Measurements from ENCODE around the gene ZNF277.

The ZNF277 gene

GRCh38 chr7:112203365-112203739 is 3.1 kb upstream of the ZNF277 start:
- no peaks in the 10 kb centered on the region for H3K36me3 ChIP-seq (ENCODE audit: control insufficient read depth in 4 of 4, insufficient read depth in 4 of 4, low read length in 3 of 4)
- peaks cover 22 to 33% (median 30%) of the 10 kb centered on the region in 4 experiments for H3K4me1 ChIP-seq (ENCODE audit: control extremely low read depth in 1 of 4, control insufficient read depth in 4 of 4, insufficient read depth in 4 of 4, low read length in 3 of 4)
- ChIA-PET POLR2A (interaction anchor here (0.6 kb wide), 1 partner anchor 770 kb away, joined by 3 read pairs; no protein-coding TSS in a partner anchor), CTCF (interaction anchor here (1.1 to 1.3 kb wide), 5 partner anchors 8 to 275 kb away, joined by 3 to 4 read pairs (median 3); no protein-coding TSS in a partner anchor)
- H3K27ac ChIP-seq (ENCODE audit: insufficient read depth in 1 of 2, low read depth in 1 of 2, low read length in 2 of 2, poor library complexity in 1 of 2, severe bottlenecking in 2 of 2) = no peak overlapping the region
- H3K4me3 ChIP-seq (ENCODE audit: control insufficient read depth in 1 of 7, extremely low read depth in 1 of 7, insufficient read depth in 4 of 7, low read depth in 2 of 7, low read length in 6 of 7) = no peak overlapping the region
- peaks cover 0 to 12% (median 4%) of the 10 kb centered on the region in 5 experiments for H3K27me3 ChIP-seq (replicated peaks in 2 of 5; ENCODE audit: control insufficient read depth in 4 of 5, insufficient read depth in 5 of 5, low read length in 4 of 5)
- WGBS (ENCODE audit: insufficient coverage) = no CpG with 5 or more reads among the region's 4 CpGs
- H3K9me3 ChIP-seq (ENCODE audit: control extremely low read depth in 1 of 5, control insufficient read depth in 4 of 5, insufficient read depth in 2 of 5, low read depth in 1 of 5, low read length in 4 of 5) = peaks cover 0 to 2% (median 0%) of the 10 kb centered on the region in 5 experiments
- no peak for DNase-seq

GRCh38 chr7:112204499-112205342 is 1.8 kb upstream of the ZNF277 start:
- ChIA-PET CTCF (interaction anchor here (0.7 to 2.3 kb wide), 5 partner anchors 10 to 247 kb away, joined by 3 to 8 read pairs (median 4); no protein-coding TSS in a partner anchor), POLR2A (no interaction called here)
- DNase-seq = peak; percentile 16 to 50 (median 41)

GRCh38 chr7:112205343-112206237 is 905 bp upstream of the ZNF277 start:
- peaks cover 0 to 2% (median 0%) of the 10 kb centered on the region in 5 experiments for H3K9me3 ChIP-seq (ENCODE audit: control extremely low read depth in 1 of 5, control insufficient read depth in 4 of 5, insufficient read depth in 2 of 5, low read depth in 1 of 5, low read length in 4 of 5)
- no peaks in the 10 kb centered on the region for H3K36me3 ChIP-seq (ENCODE audit: control insufficient read depth in 4 of 4, insufficient read depth in 4 of 4, low read length in 3 of 4)
- peaks cover 22 to 33% (median 30%) of the 10 kb centered on the region in 4 experiments for H3K4me1 ChIP-seq (ENCODE audit: control extremely low read depth in 1 of 4, control insufficient read depth in 4 of 4, insufficient read depth in 4 of 4, low read length in 3 of 4)
- H3K27ac ChIP-seq (ENCODE audit: insufficient read depth in 1 of 2, low read depth in 1 of 2, low read length in 2 of 2, poor library complexity in 1 of 2, severe bottlenecking in 2 of 2) = no peak overlapping the region
- peak; percentile 49 to 81 (median 72) for DNase-seq
- peak overlapping the region; percentile 83 to 100 (median 98) for H3K4me3 ChIP-seq (ENCODE audit: control insufficient read depth in 1 of 7, extremely low read depth in 1 of 7, insufficient read depth in 4 of 7, low read depth in 2 of 7, low read length in 6 of 7)
- H3K27me3 ChIP-seq (replicated peaks in 2 of 5; ENCODE audit: control insufficient read depth in 4 of 5, insufficient read depth in 5 of 5, low read length in 4 of 5) = peaks cover 0 to 12% (median 4%) of the 10 kb centered on the region in 5 experiments
- ChIA-PET CTCF (interaction anchor here (0.8 to 2.3 kb wide), 3 partner anchors 9 to 246 kb away, joined by 3 to 8 read pairs (median 6); no protein-coding TSS in a partner anchor), POLR2A (interaction anchor here (0.6 to 1.7 kb wide), 2 partner anchors 244 to 688 kb away, joined by 5 read pairs; partner anchors contain the start of gene IFRD1)
- WGBS (ENCODE audit: insufficient coverage) = under 1% methylated on average over 40 of the region's 69 CpGs

More at GRCh38 chr7:112204499-112205342, 1.8 kb upstream of the ZNF277 start:
- Histone ChIP-seq H3K4me1 (ENCODE audit: control extremely low read depth in 1 of 4, control insufficient read depth in 4 of 4, insufficient read depth in 4 of 4, low read length in 3 of 4) (peaks cover 22 to 33% (median 30%) of the 10 kb centered on the region in 4 experiments), H3K4me3 (ENCODE audit: control insufficient read depth in 1 of 7, extremely low read depth in 1 of 7, insufficient read depth in 4 of 7, low read depth in 2 of 7, low read length in 6 of 7) (peak overlapping the region; percentile 83 to 100 (median 98)), H3K9me3 (ENCODE audit: control extremely low read depth in 1 of 5, control insufficient read depth in 4 of 5, insufficient read depth in 2 of 5, low read depth in 1 of 5, low read length in 4 of 5) (peaks cover 0 to 2% (median 0%) of the 10 kb centered on the region in 5 experiments), H3K27ac (ENCODE audit: insufficient read depth in 1 of 2, low read depth in 1 of 2, low read length in 2 of 2, poor library complexity in 1 of 2, severe bottlenecking in 2 of 2) (no peak overlapping the region), H3K27me3 (replicated peaks in 2 of 5; ENCODE audit: control insufficient read depth in 4 of 5, insufficient read depth in 5 of 5, low read length in 4 of 5) (peaks cover 0 to 12% (median 4%) of the 10 kb centered on the region in 5 experiments), H3K36me3 (ENCODE audit: control insufficient read depth in 4 of 4, insufficient read depth in 4 of 4, low read length in 3 of 4) (no peaks in the 10 kb centered on the region)
- WGBS (ENCODE audit: insufficient coverage) = 5% methylated on average over 4 of the region's 14 CpGs

- no peaks in the 10 kb centered on the region for H3K36me3 ChIP-seq (ENCODE audit: control insufficient read depth in 4 of 4, insufficient read depth in 4 of 4, low read length in 3 of 4)
- 2% methylated on average over 9 of the region's 14 CpGs for WGBS (ENCODE audit: insufficient coverage)
- H3K27me3 ChIP-seq (replicated peaks in 2 of 5; ENCODE audit: control insufficient read depth in 4 of 5, insufficient read depth in 5 of 5, low read length in 4 of 5) = peaks cover 0 to 10% (median 2%) of the 10 kb centered on the region in 5 experiments
- ChIA-PET CTCF (interaction anchor here (0.9 to 2.3 kb wide), 2 partner anchors 43 to 245 kb away, joined by 3 to 6 read pairs; no protein-coding TSS in a partner anchor), POLR2A (interaction anchor here (0.5 to 1.7 kb wide), 2 partner anchors 49 to 243 kb away, joined by 3 to 5 read pairs; partner anchors contain the start of gene IFRD1)
- H3K27ac ChIP-seq (ENCODE audit: insufficient read depth in 1 of 2, low read depth in 1 of 2, low read length in 2 of 2, poor library complexity in 1 of 2, severe bottlenecking in 2 of 2) = peak overlapping the region; percentile 61 to 86
- DNase-seq = peak in 2 of 3 donors; percentile 16 to 26
- peaks cover 22 to 33% (median 30%) of the 10 kb centered on the region in 4 experiments for H3K4me1 ChIP-seq (ENCODE audit: control extremely low read depth in 1 of 4, control insufficient read depth in 4 of 4, insufficient read depth in 4 of 4, low read length in 3 of 4)
- no peaks in the 10 kb centered on the region for H3K9me3 ChIP-seq (ENCODE audit: control extremely low read depth in 1 of 5, control insufficient read depth in 4 of 5, insufficient read depth in 2 of 5, low read depth in 1 of 5, low read length in 4 of 5)
- H3K4me3 ChIP-seq (ENCODE audit: control insufficient read depth in 1 of 7, extremely low read depth in 1 of 7, insufficient read depth in 4 of 7, low read depth in 2 of 7, low read length in 6 of 7) = peak overlapping the region; percentile 84 to 100 (median 98)
Measured at GRCh38 chr7:112206991-112207592, 597 bp downstream of the ZNF277 start.

- WGBS (ENCODE audit: insufficient coverage) = 100% methylated on average over 5 of the region's 6 CpGs
- H3K27ac ChIP-seq (ENCODE audit: insufficient read depth in 1 of 2, low read depth in 1 of 2, low read length in 2 of 2, poor library complexity in 1 of 2, severe bottlenecking in 2 of 2) = no peak overlapping the region
- no peaks in the 10 kb centered on the region for H3K9me3 ChIP-seq (ENCODE audit: control extremely low read depth in 1 of 5, control insufficient read depth in 4 of 5, insufficient read depth in 2 of 5, low read depth in 1 of 5, low read length in 4 of 5)
- H3K36me3 ChIP-seq (ENCODE audit: control insufficient read depth in 4 of 4, insufficient read depth in 4 of 4, low read length in 3 of 4) = no peaks in the 10 kb centered on the region
- ChIA-PET POLR2A (no interaction called here), CTCF (no interaction called here)
- peaks cover 0 to 7% (median 2%) of the 10 kb centered on the region in 5 experiments for H3K27me3 ChIP-seq (replicated peaks in 2 of 5; ENCODE audit: control insufficient read depth in 4 of 5, insufficient read depth in 5 of 5, low read length in 4 of 5)
- H3K4me1 ChIP-seq (ENCODE audit: control extremely low read depth in 1 of 4, control insufficient read depth in 4 of 4, insufficient read depth in 4 of 4, low read length in 3 of 4) = peaks cover 22 to 33% (median 30%) of the 10 kb centered on the region in 4 experiments
- H3K4me3 ChIP-seq (ENCODE audit: control insufficient read depth in 1 of 7, extremely low read depth in 1 of 7, insufficient read depth in 4 of 7, low read depth in 2 of 7, low read length in 6 of 7) = peak overlapping the region in 3 of 7 experiments; percentile 97 to 99 (median 98)
- no peak for DNase-seq
Measured at GRCh38 chr7:112207765-112208164, 1.3 kb downstream of the ZNF277 start.

- no peak for DNase-seq
- ChIA-PET CTCF (interaction anchor here (1.0 kb wide), 1 partner anchor 9 kb away, joined by 3 read pairs; no protein-coding TSS in a partner anchor), POLR2A (no interaction called here)
- no peaks in the 10 kb centered on the region for H3K36me3 ChIP-seq (ENCODE audit: control insufficient read depth in 4 of 4, insufficient read depth in 4 of 4, low read length in 3 of 4)
- no peaks in the 10 kb centered on the region for H3K27me3 ChIP-seq (replicated peaks in 2 of 5; ENCODE audit: control insufficient read depth in 4 of 5, insufficient read depth in 5 of 5, low read length in 4 of 5)
- no peak overlapping the region for H3K4me3 ChIP-seq (ENCODE audit: control insufficient read depth in 1 of 7, extremely low read depth in 1 of 7, insufficient read depth in 4 of 7, low read depth in 2 of 7, low read length in 6 of 7)
- no peaks in the 10 kb centered on the region for H3K9me3 ChIP-seq (ENCODE audit: control extremely low read depth in 1 of 5, control insufficient read depth in 4 of 5, insufficient read depth in 2 of 5, low read depth in 1 of 5, low read length in 4 of 5)
- H3K4me1 ChIP-seq (ENCODE audit: control extremely low read depth in 1 of 4, control insufficient read depth in 4 of 4, insufficient read depth in 4 of 4, low read length in 3 of 4) = peaks cover 5 to 8% (median 6%) of the 10 kb centered on the region in 4 experiments
- WGBS (ENCODE audit: insufficient coverage) = no CpG with 5 or more reads among the region's 1 CpG
- H3K27ac ChIP-seq (ENCODE audit: insufficient read depth in 1 of 2, low read depth in 1 of 2, low read length in 2 of 2, poor library complexity in 1 of 2, severe bottlenecking in 2 of 2) = no peak overlapping the region
Measured at GRCh38 chr7:112211348-112211907, 4.9 kb downstream of the ZNF277 start.

Data from common myeloid progenitor, CD34-positive (primary cell).